Endothelial cell of umbilical vein (primary cell): ENCODE measurements around the gene TTC4.

Source experiments
- CTCF ChIP-seq, 2 donors: IDR thresholded peaks; 1 replicate in 1 of 2; 2 replicates in 1 of 2; pipeline ENCODE4 v1.5.1; 2011; ENCODE audit warnings: low read length in 2 of 2, mild to moderate bottlenecking in 2 of 2, moderate library complexity in 2 of 2, control low read depth in 1 of 2, inconsistent platforms in 1 of 2, low read depth in 1 of 2; ENCODE audit not compliant: insufficient read depth in 1 of 2; ENCODE audit errors: extremely low read depth in 1 of 2
- EZH2 ChIP-seq: IDR thresholded peaks from 2 replicates; pipeline ENCODE4 v1.6.1; 2012; ENCODE audit warnings: borderline replicate concordance, low read depth, mild to moderate bottlenecking, moderate library complexity, low read length, inconsistent platforms; ENCODE audit not compliant: severe bottlenecking
- FOS ChIP-seq: IDR thresholded peaks from 2 replicates; pipeline ENCODE4 v1.6.1; 2011; ENCODE audit warnings: mild to moderate bottlenecking, low read length, moderate library complexity, borderline replicate concordance; ENCODE audit not compliant: insufficient read depth
- GATA2 ChIP-seq: IDR thresholded peaks from 2 replicates; pipeline ENCODE4 v1.7.0; 2011; ENCODE audit warnings: low read depth, mild to moderate bottlenecking, moderate library complexity, mixed read lengths, low read length; ENCODE audit not compliant: insufficient read length, insufficient read depth
- JUN ChIP-seq: IDR thresholded peaks from 2 replicates; pipeline ENCODE4 v1.6.1; 2011; ENCODE audit warnings: borderline replicate concordance, low read depth; ENCODE audit not compliant: insufficient read length, insufficient read depth
- MAX ChIP-seq: IDR thresholded peaks from 2 replicates; pipeline ENCODE4 v1.6.1; 2011; ENCODE audit not compliant: insufficient read depth, insufficient read length
- POLR2A ChIP-seq: IDR thresholded peaks from 2 replicates; pipeline ENCODE4 v1.6.1; 2012; ENCODE audit warnings: low read depth, mild to moderate bottlenecking, control low read depth, low read length
- POLR2AphosphoS5 ChIP-seq: IDR thresholded peaks from 2 replicates; pipeline ENCODE4 v1.6.1; 2012; ENCODE audit warnings: low read depth, mild to moderate bottlenecking, control low read depth, low read length, moderate library complexity; ENCODE audit not compliant: insufficient read depth

GRCh38 chr1:54758678-54759348 is 43.2 kb downstream of the TTC4 start:
- TF ChIP-seq CTCF (IDR thresholded peaks at IDR 0.05; ENCODE audit: extremely low read depth in 1 of 2, insufficient read depth in 1 of 2, low read depth in 1 of 2, low read length in 2 of 2) (no peak), JUN (no peak), POLR2A (no peak), POLR2AphosphoS5 (no peak), MAX (no peak), GATA2 (no peak), EZH2 (no peak), FOS (no peak)
